Measurements from ENCODE around the gene POLD3.

Gene POLD3

DNA sequence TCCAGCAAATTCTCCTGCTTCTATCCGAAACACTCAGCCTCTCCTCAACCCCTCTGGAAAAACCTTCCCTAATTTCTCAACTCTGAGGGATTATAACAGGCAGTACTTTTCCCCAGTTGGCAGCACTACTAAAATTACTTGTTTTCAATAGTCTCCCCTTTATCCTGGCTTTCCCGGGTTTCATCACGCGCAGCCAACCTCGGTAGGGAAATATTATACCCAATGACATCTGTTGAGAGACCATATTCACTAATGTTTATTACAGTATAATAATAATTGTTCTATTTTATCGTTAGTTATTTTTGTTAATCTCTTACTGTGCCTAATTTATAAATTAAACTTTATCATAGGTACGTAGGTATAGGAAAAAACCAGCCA lies 330 bp upstream of the POLD3 start:
- H3K36me3 ChIP-seq (ENCODE audit: control insufficient read depth, insufficient read depth, low read length, severe bottlenecking): peaks cover 7% of the 10 kb centered on the region
- DNase-seq (ENCODE audit: low read depth): no peak
- H3K9ac ChIP-seq (ENCODE audit: low read length): peak overlapping the region; percentile 96
- no peaks in the 10 kb centered on the region for H3K27me3 ChIP-seq (replicated peaks; ENCODE audit: control insufficient read depth, insufficient read depth, low read length)
- H3K9me3 ChIP-seq (ENCODE audit: control insufficient read depth, low read length): no peaks in the 10 kb centered on the region
- H3K4me3 ChIP-seq (ENCODE audit: low read length): peak overlapping the region; percentile 99
- H3K4me1 ChIP-seq (ENCODE audit: control insufficient read depth, insufficient read depth, low read length): peaks cover 14% of the 10 kb centered on the region

DNA sequence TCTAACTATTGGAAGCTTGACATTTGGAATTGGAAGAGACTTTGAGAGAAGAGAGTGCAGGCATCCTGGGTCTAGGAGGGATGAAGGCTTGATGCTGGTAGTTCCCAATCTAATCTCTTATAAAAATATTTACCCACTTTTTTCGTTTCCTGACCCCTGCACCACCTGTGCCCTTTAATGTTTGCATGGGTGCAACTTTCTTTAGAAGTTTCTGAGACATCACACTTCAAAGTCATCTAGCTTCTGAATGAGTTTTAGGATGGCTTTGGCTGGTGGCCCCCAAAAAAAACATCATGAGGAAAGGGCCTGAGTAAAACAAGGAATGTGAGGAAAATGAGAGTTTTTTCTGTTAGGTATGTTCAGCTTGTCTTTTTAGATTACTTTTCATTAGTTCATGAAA lies 1.1 kb downstream of the POLD3 start:
- no peaks in the 10 kb centered on the region for H3K27me3 ChIP-seq (replicated peaks; ENCODE audit: control insufficient read depth, insufficient read depth, low read length)
- peak overlapping the region; percentile 99 for H3K4me3 ChIP-seq (ENCODE audit: low read length)
- DNase-seq (ENCODE audit: low read depth): no peak
- peak overlapping the region; percentile 96 for H3K9ac ChIP-seq (ENCODE audit: low read length)
- H3K9me3 ChIP-seq (ENCODE audit: control insufficient read depth, low read length): no peaks in the 10 kb centered on the region
- peaks cover 14% of the 10 kb centered on the region for H3K4me1 ChIP-seq (ENCODE audit: control insufficient read depth, insufficient read depth, low read length)
- peaks cover 14% of the 10 kb centered on the region for H3K36me3 ChIP-seq (ENCODE audit: control insufficient read depth, insufficient read depth, low read length, severe bottlenecking)

DNA sequence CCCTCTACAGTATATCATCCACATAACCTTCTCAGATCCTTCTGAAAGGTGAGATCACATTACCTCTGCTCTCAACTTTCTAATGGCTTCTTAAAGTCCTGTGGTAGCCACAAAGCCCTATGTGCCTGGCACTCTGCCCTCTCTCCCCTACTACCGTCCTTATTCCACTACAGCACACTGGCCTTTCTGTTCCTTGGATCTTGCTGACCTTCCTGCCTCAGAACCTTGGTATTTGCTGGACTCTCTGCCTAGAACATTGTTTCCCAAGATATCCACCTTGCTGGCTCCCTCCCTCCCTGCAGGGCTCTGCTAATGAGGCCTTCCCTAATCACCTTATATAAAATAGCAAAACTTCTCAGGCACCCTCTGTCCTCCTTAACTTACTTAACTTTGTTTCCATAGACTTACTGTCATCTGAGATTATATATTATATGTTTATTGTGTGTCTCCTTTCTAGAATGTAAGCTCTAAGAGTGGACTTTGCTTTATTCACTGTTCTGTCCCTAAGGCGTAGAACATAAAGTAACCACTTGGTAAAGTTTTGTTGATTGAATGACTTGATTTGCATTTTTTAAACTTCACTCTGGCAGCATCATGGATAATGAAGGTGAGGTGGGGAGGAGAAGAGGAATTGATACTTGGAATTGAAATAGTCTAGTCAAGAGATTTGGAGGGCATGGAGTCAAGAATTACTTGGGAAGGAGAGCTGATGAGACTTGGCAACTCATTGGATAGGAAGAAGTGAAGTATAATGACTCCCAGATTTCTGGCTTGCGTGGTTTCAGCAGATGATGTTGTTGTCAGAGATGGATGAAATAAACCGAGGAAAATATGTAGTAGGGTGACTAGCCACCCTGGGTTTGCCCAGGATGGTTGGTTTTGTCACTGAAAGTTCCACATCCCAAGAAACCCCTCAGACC lies 10.5 kb downstream of the POLD3 start:
- no peak overlapping the region for H3K4me3 ChIP-seq (ENCODE audit: low read length)
- H3K36me3 ChIP-seq (ENCODE audit: control insufficient read depth, insufficient read depth, low read length, severe bottlenecking): peaks cover 9% of the 10 kb centered on the region
- DNase-seq (ENCODE audit: low read depth): no peak
- H3K4me1 ChIP-seq (ENCODE audit: control insufficient read depth, insufficient read depth, low read length): no peaks in the 10 kb centered on the region
- H3K9ac ChIP-seq (ENCODE audit: low read length): no peak overlapping the region
- no peaks in the 10 kb centered on the region for H3K27me3 ChIP-seq (replicated peaks; ENCODE audit: control insufficient read depth, insufficient read depth, low read length)
- H3K9me3 ChIP-seq (ENCODE audit: control insufficient read depth, low read length): no peaks in the 10 kb centered on the region

DNA sequence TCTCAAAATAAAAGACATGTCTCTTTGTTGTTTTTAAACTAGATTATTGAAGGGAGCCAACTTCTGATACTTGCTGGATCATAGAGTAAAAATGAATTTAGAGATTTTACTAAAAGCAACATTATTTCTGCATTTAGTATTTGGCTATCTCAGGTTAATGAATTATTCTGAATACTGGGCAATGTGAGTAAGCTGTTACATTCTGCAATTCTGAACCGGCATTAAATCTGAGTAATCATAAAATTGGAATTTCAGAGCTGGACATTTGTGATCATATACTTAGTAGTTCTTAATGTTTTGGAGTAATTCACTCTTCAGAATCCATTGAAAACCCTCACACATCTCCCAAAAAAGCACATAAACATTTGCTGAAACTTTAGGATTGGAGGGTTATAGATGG lies 11.5 kb downstream of the POLD3 start:
- no peak overlapping the region for H3K4me3 ChIP-seq (ENCODE audit: low read length)
- H3K9ac ChIP-seq (ENCODE audit: low read length): no peak overlapping the region
- no peaks in the 10 kb centered on the region for H3K4me1 ChIP-seq (ENCODE audit: control insufficient read depth, insufficient read depth, low read length)
- H3K27me3 ChIP-seq (replicated peaks; ENCODE audit: control insufficient read depth, insufficient read depth, low read length): no peaks in the 10 kb centered on the region
- no peaks in the 10 kb centered on the region for H3K9me3 ChIP-seq (ENCODE audit: control insufficient read depth, low read length)
- peaks cover 9% of the 10 kb centered on the region for H3K36me3 ChIP-seq (ENCODE audit: control insufficient read depth, insufficient read depth, low read length, severe bottlenecking)
- DNase-seq (ENCODE audit: low read depth): no peak

DNA sequence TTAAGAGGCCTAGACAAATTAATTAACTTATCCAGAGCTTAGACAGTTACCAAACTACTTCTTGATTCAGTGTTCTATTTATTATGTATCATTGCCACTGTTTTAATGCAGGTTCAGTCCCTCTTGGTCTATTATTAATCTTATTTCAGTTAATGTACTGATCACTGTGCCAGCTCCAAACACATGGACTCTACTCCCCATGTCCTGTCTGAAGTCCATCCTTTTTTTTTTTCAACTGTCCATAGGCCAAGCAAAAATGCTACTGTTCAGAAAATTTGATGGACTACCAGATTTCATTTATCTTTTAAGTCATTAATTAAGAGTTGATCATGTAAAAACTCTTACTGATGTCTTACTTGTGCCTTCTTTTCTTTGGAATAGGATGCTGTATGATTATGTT lies 11.9 kb downstream of the POLD3 start:
- Histone ChIP-seq H3K36me3 (ENCODE audit: control insufficient read depth, insufficient read depth, low read length, severe bottlenecking) (peaks cover 9% of the 10 kb centered on the region), H3K9me3 (ENCODE audit: control insufficient read depth, low read length) (no peaks in the 10 kb centered on the region), H3K4me3 (ENCODE audit: low read length) (no peak overlapping the region), H3K9ac (ENCODE audit: low read length) (no peak overlapping the region), H3K4me1 (ENCODE audit: control insufficient read depth, insufficient read depth, low read length) (no peaks in the 10 kb centered on the region), H3K27me3 (replicated peaks; ENCODE audit: control insufficient read depth, insufficient read depth, low read length) (no peaks in the 10 kb centered on the region)
- DNase-seq (ENCODE audit: low read depth): no peak

DNA sequence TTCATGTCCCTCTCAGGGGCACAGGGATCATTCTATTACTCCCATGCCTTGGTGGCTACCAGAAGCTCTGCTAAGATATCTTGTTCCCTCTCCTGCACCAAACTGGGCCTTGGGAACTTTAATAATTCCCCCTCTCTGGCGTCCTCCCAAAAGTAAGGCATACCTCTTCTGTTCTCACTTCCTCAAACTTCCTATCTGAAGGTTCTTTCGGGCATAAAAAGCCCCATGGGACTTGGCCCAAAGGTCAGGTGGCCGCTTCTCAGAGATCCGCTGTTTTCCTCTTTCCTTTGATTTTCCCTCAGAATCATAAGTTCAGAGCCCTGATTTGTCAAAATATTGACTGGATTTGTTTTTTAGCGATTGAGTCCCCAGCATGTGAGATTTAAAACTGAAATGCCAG lies 13.0 kb downstream of the POLD3 start:
- Histone ChIP-seq H3K9ac (ENCODE audit: low read length) (no peak overlapping the region), H3K9me3 (ENCODE audit: control insufficient read depth, low read length) (no peaks in the 10 kb centered on the region), H3K4me3 (ENCODE audit: low read length) (no peak overlapping the region), H3K36me3 (ENCODE audit: control insufficient read depth, insufficient read depth, low read length, severe bottlenecking) (peaks cover 9% of the 10 kb centered on the region), H3K4me1 (ENCODE audit: control insufficient read depth, insufficient read depth, low read length) (no peaks in the 10 kb centered on the region), H3K27me3 (replicated peaks; ENCODE audit: control insufficient read depth, insufficient read depth, low read length) (no peaks in the 10 kb centered on the region)
- no peak for DNase-seq (ENCODE audit: low read depth)

DNA sequence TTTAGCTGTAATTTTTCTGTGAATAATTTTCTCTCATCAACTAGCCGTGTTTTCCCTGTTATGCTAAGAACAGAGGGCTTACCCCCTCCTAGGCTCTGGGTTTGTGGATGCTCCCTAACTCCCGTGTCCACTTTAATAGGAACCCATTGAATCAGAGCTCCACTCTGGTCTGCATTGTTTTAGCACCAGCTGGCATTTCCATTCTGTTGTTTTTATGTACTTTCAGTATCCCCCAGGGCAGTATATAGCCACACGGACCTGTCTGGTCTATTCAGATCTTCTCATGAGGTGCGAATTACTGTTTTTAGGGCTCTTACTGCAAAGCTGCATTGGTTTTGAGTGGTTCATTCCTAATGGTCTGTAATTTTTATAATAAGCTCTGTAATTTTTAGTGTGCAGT lies 16.0 kb downstream of the POLD3 start:
- H3K9ac ChIP-seq (ENCODE audit: low read length): no peak overlapping the region
- no peaks in the 10 kb centered on the region for H3K9me3 ChIP-seq (ENCODE audit: control insufficient read depth, low read length)
- H3K27me3 ChIP-seq (replicated peaks; ENCODE audit: control insufficient read depth, insufficient read depth, low read length): no peaks in the 10 kb centered on the region
- peaks cover 15% of the 10 kb centered on the region for H3K4me1 ChIP-seq (ENCODE audit: control insufficient read depth, insufficient read depth, low read length)
- H3K4me3 ChIP-seq (ENCODE audit: low read length): no peak overlapping the region
- peaks cover 19% of the 10 kb centered on the region for H3K36me3 ChIP-seq (ENCODE audit: control insufficient read depth, insufficient read depth, low read length, severe bottlenecking)
- DNase-seq (ENCODE audit: low read depth): no peak

DNA sequence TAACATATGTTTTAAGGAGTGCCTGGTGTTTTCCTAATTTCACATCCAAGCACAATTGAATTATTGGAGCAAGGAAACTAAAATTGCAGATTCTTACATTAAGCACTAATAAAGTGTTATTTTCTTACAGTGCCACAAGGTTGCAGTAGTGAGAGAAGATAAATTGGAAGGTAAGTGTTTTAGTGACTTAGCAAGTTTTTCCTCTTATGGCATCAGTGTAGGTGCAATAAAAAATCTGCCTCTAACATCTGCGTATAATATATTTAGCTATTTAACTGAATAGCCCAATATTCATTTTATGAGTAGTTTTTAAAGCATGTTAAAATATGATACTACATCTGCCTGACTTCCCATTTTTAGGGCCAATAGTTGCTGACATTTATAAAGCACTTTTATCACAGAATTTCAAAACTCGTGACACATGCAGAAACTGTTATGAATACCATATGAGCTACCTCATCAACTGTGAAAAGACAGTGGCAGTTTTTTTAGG lies 19.0 kb downstream of the POLD3 start:
- Histone ChIP-seq H3K27me3 (replicated peaks; ENCODE audit: control insufficient read depth, insufficient read depth, low read length) (no peaks in the 10 kb centered on the region), H3K36me3 (ENCODE audit: control insufficient read depth, insufficient read depth, low read length, severe bottlenecking) (peaks cover 20% of the 10 kb centered on the region), H3K9ac (ENCODE audit: low read length) (peak overlapping the region; percentile 67), H3K9me3 (ENCODE audit: control insufficient read depth, low read length) (no peaks in the 10 kb centered on the region), H3K4me3 (ENCODE audit: low read length) (no peak overlapping the region), H3K4me1 (ENCODE audit: control insufficient read depth, insufficient read depth, low read length) (peaks cover 15% of the 10 kb centered on the region)
- DNase-seq (ENCODE audit: low read depth): peak; percentile 82

DNA sequence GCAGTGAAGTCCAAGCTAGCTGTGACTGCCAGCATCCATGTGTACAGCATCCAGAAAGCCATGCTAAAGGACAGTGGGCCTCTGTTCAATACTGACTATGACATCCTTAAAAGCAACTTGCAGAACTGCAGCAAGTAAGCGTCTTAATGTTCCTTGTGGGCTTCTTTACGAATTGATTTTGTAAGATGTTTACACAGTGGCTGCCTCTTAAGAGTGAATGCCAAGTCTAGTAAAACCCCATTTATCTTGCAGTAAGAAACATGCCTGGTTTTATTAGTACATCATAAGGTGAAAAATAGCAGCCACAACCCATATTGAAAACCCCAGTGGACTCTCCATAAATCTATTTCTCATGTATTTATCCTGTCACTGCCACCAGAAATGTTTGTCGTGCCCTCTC lies 20.5 kb downstream of the POLD3 start:
- DNase-seq (ENCODE audit: low read depth): no peak
- no peaks in the 10 kb centered on the region for H3K27me3 ChIP-seq (replicated peaks; ENCODE audit: control insufficient read depth, insufficient read depth, low read length)
- no peaks in the 10 kb centered on the region for H3K9me3 ChIP-seq (ENCODE audit: control insufficient read depth, low read length)
- peaks cover 15% of the 10 kb centered on the region for H3K4me1 ChIP-seq (ENCODE audit: control insufficient read depth, insufficient read depth, low read length)
- no peak overlapping the region for H3K4me3 ChIP-seq (ENCODE audit: low read length)
- no peak overlapping the region for H3K9ac ChIP-seq (ENCODE audit: low read length)
- peaks cover 20% of the 10 kb centered on the region for H3K36me3 ChIP-seq (ENCODE audit: control insufficient read depth, insufficient read depth, low read length, severe bottlenecking)

DNA sequence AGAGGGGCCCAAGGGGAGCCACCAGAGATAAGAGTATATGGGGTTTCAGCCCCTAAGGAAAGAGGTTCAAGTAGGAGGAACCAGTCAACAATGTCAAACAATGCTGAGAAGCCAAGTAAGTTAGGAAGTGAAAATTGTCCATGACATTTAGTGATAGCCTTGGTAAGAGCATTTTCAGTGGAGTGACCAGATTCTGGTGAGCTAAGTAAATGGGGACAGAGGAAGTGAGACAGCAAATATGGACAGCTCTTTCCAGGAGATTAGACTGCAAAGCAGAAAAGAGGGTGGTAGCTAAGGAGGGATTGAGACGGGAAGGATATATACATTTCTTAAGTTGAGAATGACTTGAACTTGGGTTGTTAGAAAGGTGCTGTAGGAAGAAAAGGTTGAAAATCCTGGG lies 22.9 kb downstream of the POLD3 start:
- Histone ChIP-seq H3K9ac (ENCODE audit: low read length) (no peak overlapping the region), H3K27me3 (replicated peaks; ENCODE audit: control insufficient read depth, insufficient read depth, low read length) (no peaks in the 10 kb centered on the region), H3K4me3 (ENCODE audit: low read length) (no peak overlapping the region), H3K36me3 (ENCODE audit: control insufficient read depth, insufficient read depth, low read length, severe bottlenecking) (peaks cover 30% of the 10 kb centered on the region), H3K9me3 (ENCODE audit: control insufficient read depth, low read length) (no peaks in the 10 kb centered on the region), H3K4me1 (ENCODE audit: control insufficient read depth, insufficient read depth, low read length) (peaks cover 19% of the 10 kb centered on the region)
- DNase-seq (ENCODE audit: low read depth): no peak

DNA sequence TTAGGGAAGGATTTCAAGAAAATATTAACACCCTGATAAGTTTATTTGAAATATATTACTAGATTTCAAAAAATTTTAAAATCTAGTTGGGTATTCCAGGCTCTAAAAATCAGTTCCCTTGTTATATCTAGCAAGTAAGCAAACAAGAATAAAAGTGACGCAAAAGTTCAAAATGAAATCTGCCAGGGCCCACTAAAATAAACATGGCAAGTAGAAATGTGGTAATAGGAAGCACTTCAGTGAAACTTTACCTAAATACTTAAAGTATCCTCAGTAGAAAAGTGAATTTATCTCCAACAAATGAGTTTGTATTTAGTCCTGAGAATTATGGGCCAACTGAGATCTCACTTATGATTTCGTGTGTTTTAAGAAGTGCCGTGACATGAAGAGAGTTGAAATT lies 23.6 kb downstream of the POLD3 start:
- peaks cover 30% of the 10 kb centered on the region for H3K36me3 ChIP-seq (ENCODE audit: control insufficient read depth, insufficient read depth, low read length, severe bottlenecking)
- DNase-seq (ENCODE audit: low read depth): no peak

More for the DNA sequence above, 23.6 kb downstream of the POLD3 start:
- H3K4me1 ChIP-seq (ENCODE audit: control insufficient read depth, insufficient read depth, low read length): peaks cover 23% of the 10 kb centered on the region
- no peaks in the 10 kb centered on the region for H3K27me3 ChIP-seq (replicated peaks; ENCODE audit: control insufficient read depth, insufficient read depth, low read length)
- no peak overlapping the region for H3K4me3 ChIP-seq (ENCODE audit: low read length)
- no peaks in the 10 kb centered on the region for H3K9me3 ChIP-seq (ENCODE audit: control insufficient read depth, low read length)
- H3K9ac ChIP-seq (ENCODE audit: low read length): no peak overlapping the region

All from adipocyte (in vitro differentiated cells).